ENCODE measurements around the gene GSTA4.
"Not testable (repeated sequence)": the region's sequence is repeated elsewhere in the genome, so short reads cannot be mapped to it uniquely, and the experiment has no call there.

Gene GSTA4

GRCh38 chr6:53014744-53015143 is 19.7 kb upstream of the GSTA4 start:
- ChIA-PET POLR2A (no interaction called here), CTCF (no interaction called here)
- TF ChIP-seq ELF4 (IDR thresholded peaks at IDR 0.05) (no peak), SP1 (IDR thresholded peaks at IDR 0.05) (no peak), FOXA1 (IDR thresholded peaks at IDR 0.05) (no peak), TARDBP (IDR thresholded peaks at IDR 0.05) (no peak), SUZ12 (IDR thresholded peaks at IDR 0.05) (no peak), FOXK2 (IDR thresholded peaks at IDR 0.05) (no peak), LEF1 (IDR thresholded peaks at IDR 0.05; ENCODE audit: borderline replicate concordance) (no peak), L3MBTL2 (conservative IDR thresholded peaks at IDR 0.05) (no peak), CTBP1 (IDR thresholded peaks at IDR 0.05; ENCODE audit: borderline replicate concordance) (no peak)
- no peak for DNase-seq (ENCODE audit: extremely low spot score)

- TF ChIP-seq SP1 (IDR thresholded peaks at IDR 0.05) (no peak), FOXA1 (IDR thresholded peaks at IDR 0.05) (no peak), BHLHE40 (IDR thresholded peaks at IDR 0.05; ENCODE audit: borderline replicate concordance) (no peak), TARDBP (IDR thresholded peaks at IDR 0.05) (no peak), ARNT (IDR thresholded peaks at IDR 0.05) (no peak), PKNOX1 (IDR thresholded peaks at IDR 0.05) (no peak), ELF4 (IDR thresholded peaks at IDR 0.05) (no peak), FOXM1 (IDR thresholded peaks at IDR 0.05; ENCODE audit: borderline replicate concordance) (no peak), ZNF384 (IDR thresholded peaks at IDR 0.05) (no peak), CTBP1 (IDR thresholded peaks at IDR 0.05; ENCODE audit: borderline replicate concordance) (no peak), NFRKB (IDR thresholded peaks at IDR 0.05) (no peak), LEF1 (IDR thresholded peaks at IDR 0.05; ENCODE audit: borderline replicate concordance) (no peak)
- ChIA-PET CTCF (no interaction called here), POLR2A (no interaction called here)
- DNase-seq (ENCODE audit: extremely low spot score): no peak
Observed at GRCh38 chr6:53014063-53014462, 19.0 kb upstream of the GSTA4 start.

GRCh38 chr6:53011979-53012378 is 16.9 kb upstream of the GSTA4 start:
- CTCF ChIA-PET: no interaction called here
- DNase-seq (ENCODE audit: extremely low spot score): no peak
- POLR2A ChIA-PET: no interaction called here
- TF ChIP-seq FOXK2 (IDR thresholded peaks at IDR 0.05) (no peak), HDGF (IDR thresholded peaks at IDR 0.05; ENCODE audit: borderline replicate concordance) (no peak), PKNOX1 (IDR thresholded peaks at IDR 0.05) (no peak), NFRKB (IDR thresholded peaks at IDR 0.05) (no peak), ARNT (IDR thresholded peaks at IDR 0.05) (no peak), ZNF384 (IDR thresholded peaks at IDR 0.05) (no peak), SP1 (IDR thresholded peaks at IDR 0.05) (no peak), CTBP1 (IDR thresholded peaks at IDR 0.05; ENCODE audit: borderline replicate concordance) (no peak), L3MBTL2 (conservative IDR thresholded peaks at IDR 0.05) (no peak), FOXM1 (IDR thresholded peaks at IDR 0.05; ENCODE audit: borderline replicate concordance) (no peak), SUZ12 (IDR thresholded peaks at IDR 0.05) (no peak), ELF4 (IDR thresholded peaks at IDR 0.05) (no peak), LEF1 (IDR thresholded peaks at IDR 0.05; ENCODE audit: borderline replicate concordance) (no peak)

- TF ChIP-seq ZNF384 (IDR thresholded peaks at IDR 0.05): no peak
- no peak for TF ChIP-seq NFRKB (IDR thresholded peaks at IDR 0.05)
- TF ChIP-seq ARNT (IDR thresholded peaks at IDR 0.05): no peak
- no peak for TF ChIP-seq FOXA1 (IDR thresholded peaks at IDR 0.05)
- TF ChIP-seq TARDBP (IDR thresholded peaks at IDR 0.05): no peak
- TF ChIP-seq HDGF (IDR thresholded peaks at IDR 0.05; ENCODE audit: borderline replicate concordance): no peak
- TF ChIP-seq SUZ12 (IDR thresholded peaks at IDR 0.05): no peak
- ChIA-PET CTCF (no interaction called here), POLR2A (no interaction called here)
- no peak for DNase-seq (ENCODE audit: extremely low spot score)
Observed at GRCh38 chr6:53010504-53010903, 15.4 kb upstream of the GSTA4 start.

- DNase-seq (ENCODE audit: extremely low spot score): no peak
- TF ChIP-seq ELF4 (IDR thresholded peaks at IDR 0.05) (no peak), HDGF (IDR thresholded peaks at IDR 0.05; ENCODE audit: borderline replicate concordance) (no peak), ARNT (IDR thresholded peaks at IDR 0.05) (no peak), TARDBP (IDR thresholded peaks at IDR 0.05) (no peak), L3MBTL2 (conservative IDR thresholded peaks at IDR 0.05) (no peak)
- CTCF ChIA-PET: no interaction called here
- POLR2A ChIA-PET: no interaction called here
Observed at GRCh38 chr6:53009511-53009910, 14.4 kb upstream of the GSTA4 start.

- POLR2A ChIA-PET: no interaction called here
Observed at GRCh38 chr6:53009056-53009455, 14.0 kb upstream of the GSTA4 start.

GRCh38 chr6:53008192-53008687 is 13.2 kb upstream of the GSTA4 start:
- DNase-seq (ENCODE audit: extremely low spot score); POLR2A ChIA-PET: not testable (repeated sequence)

More at GRCh38 chr6:53009056-53009455, 14.0 kb upstream of the GSTA4 start:
- no peak for DNase-seq (ENCODE audit: extremely low spot score)
- TF ChIP-seq ELF4 (IDR thresholded peaks at IDR 0.05): no peak
- TF ChIP-seq PKNOX1 (IDR thresholded peaks at IDR 0.05): no peak
- no peak for TF ChIP-seq SUZ12 (IDR thresholded peaks at IDR 0.05)
- TF ChIP-seq ZNF384 (IDR thresholded peaks at IDR 0.05): no peak
- TF ChIP-seq ARNT (IDR thresholded peaks at IDR 0.05): no peak
- TF ChIP-seq CTBP1 (IDR thresholded peaks at IDR 0.05; ENCODE audit: borderline replicate concordance): no peak
- no peak for TF ChIP-seq HDGF (IDR thresholded peaks at IDR 0.05; ENCODE audit: borderline replicate concordance)
- TF ChIP-seq NFRKB (IDR thresholded peaks at IDR 0.05): no peak
- TF ChIP-seq SP1 (IDR thresholded peaks at IDR 0.05): no peak
- no peak for TF ChIP-seq FOXK2 (IDR thresholded peaks at IDR 0.05)
- CTCF ChIA-PET: no interaction called here

More at GRCh38 chr6:53008192-53008687, 13.2 kb upstream of the GSTA4 start:
- CTCF ChIA-PET: not testable (repeated sequence)
